ENCODE measurements around the gene SDHD. TPM values are rescaled to one million over a fixed set of nuclear protein-coding genes. Genes with fewer than 3 reads are reported as not detected.
"Not testable (repeated sequence)": the region's sequence is repeated elsewhere in the genome, so short reads cannot be mapped to it uniquely, and the experiment has no call there.

Gene SDHD
- total and polyA plus RNA-seq, 5 donors: 137 to 258 (median 168) TPM

DNA sequence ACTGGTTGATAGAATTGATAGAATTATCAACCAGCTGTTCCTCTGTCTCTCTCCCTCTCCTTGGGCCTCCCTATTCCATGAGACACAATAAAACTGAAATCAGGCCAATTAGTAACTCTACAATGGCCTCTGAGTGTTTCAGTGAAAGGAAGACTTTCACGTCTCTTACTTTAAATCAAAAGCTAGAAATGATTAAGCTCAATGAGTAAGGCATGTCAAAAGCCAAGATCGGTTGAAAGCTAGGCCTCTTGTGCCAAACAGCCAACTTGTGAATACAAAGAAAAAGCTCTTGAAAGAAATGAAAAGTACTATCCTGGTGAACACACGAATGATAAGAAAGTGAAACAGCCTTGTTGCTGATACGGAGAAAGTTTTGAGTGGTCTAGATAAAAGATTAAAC lies 29.5 kb upstream of the SDHD start:
- H3K9me3 ChIP-seq (ENCODE audit: control insufficient read depth, low read length): no peaks in the 10 kb centered on the region
- ATAC-seq (no peak), DNase-seq (no peak)
- H3K4me3 ChIP-seq (ENCODE audit: low read length): no peak overlapping the region
- H3K27ac ChIP-seq (ENCODE audit: low read length): no peak overlapping the region
- WGBS: 84% methylated on average over 4 of the region's 4 CpGs
- H3K4me1 ChIP-seq (ENCODE audit: control insufficient read depth, insufficient read depth, low read length): no peaks in the 10 kb centered on the region
- intact Hi-C loops (cut with DNase I): no loop called here
- no peaks in the 10 kb centered on the region for H3K27me3 ChIP-seq (ENCODE audit: control insufficient read depth, insufficient read depth)

DNA sequence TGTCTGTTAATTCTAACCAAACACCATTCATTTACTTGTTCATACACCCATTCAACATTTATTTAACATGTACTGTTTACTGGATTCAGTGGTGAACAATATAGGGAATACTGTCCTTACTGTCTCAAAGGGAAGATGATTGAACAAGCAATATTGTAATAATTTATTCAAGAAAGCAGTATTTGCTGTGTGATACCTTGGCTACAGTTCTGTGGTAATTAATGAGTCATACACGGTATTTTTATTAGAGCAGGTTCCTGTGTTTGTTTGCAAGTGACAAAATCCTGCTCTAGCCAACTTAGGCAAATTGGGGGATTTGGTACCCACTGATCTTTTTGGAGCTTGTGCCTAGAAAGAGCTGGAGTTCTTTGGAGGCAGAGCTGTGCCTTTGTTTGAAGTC lies 28.6 kb upstream of the SDHD start:
- Histone ChIP-seq H3K9me3 (ENCODE audit: control insufficient read depth, low read length) (no peaks in the 10 kb centered on the region), H3K27ac (ENCODE audit: low read length) (no peak overlapping the region), H3K4me1 (ENCODE audit: control insufficient read depth, insufficient read depth, low read length) (no peaks in the 10 kb centered on the region), H3K4me3 (ENCODE audit: low read length) (no peak overlapping the region), H3K27me3 (ENCODE audit: control insufficient read depth, insufficient read depth) (no peaks in the 10 kb centered on the region)
- ATAC-seq (no peak), DNase-seq (no peak)
- intact Hi-C loops (cut with DNase I): no loop called here
- 63% methylated on average over 1 of the region's 1 CpG for WGBS

GRCh38 chr11:112062923-112063322 lies 23.8 kb upstream of the SDHD start:
- no peak for ATAC-seq
- 78% methylated on average over 1 of the region's 1 CpG for WGBS
- Histone ChIP-seq H3K4me1 (ENCODE audit: control insufficient read depth, insufficient read depth, low read length) (no peaks in the 10 kb centered on the region), H3K9me3 (ENCODE audit: control insufficient read depth, low read length) (no peaks in the 10 kb centered on the region), H3K27me3 (ENCODE audit: control insufficient read depth, insufficient read depth) (no peaks in the 10 kb centered on the region), H3K4me3 (ENCODE audit: low read length) (no peak overlapping the region), H3K27ac (ENCODE audit: low read length) (no peak overlapping the region)
- no peak for DNase-seq
- intact Hi-C loops (cut with DNase I): no loop called here

GRCh38 chr11:112073941-112074811 lies 12.5 kb upstream of the SDHD start, which contains the start of the genes NKAPD1 and PIH1D2:
Gene NKAPD1, plus strand, starts transcription at chr11:112074299. Its CDS starts 1,276 bp downstream, at chr11:112075575.
Gene PIH1D2, minus strand, starts transcription at chr11:112074017. Its CDS starts 843 bp downstream, at chr11:112073174.
- Histone ChIP-seq H3K9me3 (ENCODE audit: control insufficient read depth, low read length) (no peaks in the 10 kb centered on the region), H3K27ac (ENCODE audit: low read length) (peak within 1 kb of the TSS; percentile 89), H3K4me3 (ENCODE audit: low read length) (peak within 1 kb of the TSS; percentile 83), H3K4me1 (ENCODE audit: control insufficient read depth, insufficient read depth, low read length) (no peaks in the 10 kb centered on the region), H3K27me3 (ENCODE audit: control insufficient read depth, insufficient read depth) (no peaks in the 10 kb centered on the region)
- under 1% methylated on average over 43 of the region's 43 CpGs for WGBS
- ATAC-seq: peak; percentile 94
- DNase-seq: peak; percentile 81 to 89 (median 87)
- intact Hi-C loops (cut with DNase I): no loop called here

GRCh38 chr11:112082729-112083128 lies 3.9 kb upstream of the SDHD start:
- Histone ChIP-seq H3K27me3 (ENCODE audit: control insufficient read depth, insufficient read depth) (no peaks in the 10 kb centered on the region), H3K9me3 (ENCODE audit: control insufficient read depth, low read length) (no peaks in the 10 kb centered on the region), H3K4me1 (ENCODE audit: control insufficient read depth, insufficient read depth, low read length) (no peaks in the 10 kb centered on the region), H3K4me3 (ENCODE audit: low read length) (no peak overlapping the region), H3K27ac (ENCODE audit: low read length) (no peak overlapping the region)
- ATAC-seq (no peak), DNase-seq (no peak)
- intact Hi-C loops (cut with DNase I): no loop called here
- whole genome bisulfite sequencing: 72% methylated on average over 4 of the region's 4 CpGs

DNA sequence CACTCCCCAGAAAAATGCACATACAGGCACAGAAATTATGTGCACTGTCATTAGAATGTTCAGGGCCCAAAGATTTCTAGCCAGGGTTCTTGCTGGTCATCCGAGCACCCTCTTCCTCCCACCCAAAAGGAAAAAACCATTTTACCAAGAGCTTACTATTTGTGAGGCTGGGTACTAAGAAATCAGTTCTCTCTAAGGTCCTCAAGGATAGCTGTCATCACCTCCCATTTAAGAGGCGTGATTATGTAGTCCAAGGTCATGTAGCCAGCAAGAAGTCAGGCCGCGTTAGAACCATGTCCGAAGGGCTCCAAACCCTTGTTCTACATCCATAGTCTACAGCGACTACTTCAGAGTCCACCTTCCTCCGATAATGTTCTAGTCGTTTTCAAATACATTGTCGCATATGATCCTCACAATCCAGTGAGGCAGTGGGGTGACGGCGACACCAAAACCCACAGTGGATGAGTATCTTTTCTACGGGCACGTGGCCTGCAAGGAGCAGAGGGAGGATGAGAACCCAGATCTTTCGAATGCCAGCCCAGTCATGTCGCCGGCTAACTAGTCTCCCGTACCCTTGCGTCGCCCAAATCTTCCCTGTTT lies 751 bp upstream of the SDHD start:
- peaks cover 2% of the 10 kb centered on the region for H3K4me1 ChIP-seq (ENCODE audit: control insufficient read depth, insufficient read depth, low read length)

GRCh38 chr11:112087212-112087611 lies 539 bp downstream of the SDHD start:
- DNase-seq (no peak), ATAC-seq (peak; percentile 12 to 15)
- 16% methylated on average over 10 of the region's 10 CpGs for whole genome bisulfite sequencing
- peak overlapping the region; percentile 89 for H3K27ac ChIP-seq (ENCODE audit: low read length)
- H3K27me3 ChIP-seq (ENCODE audit: control insufficient read depth, insufficient read depth): no peaks in the 10 kb centered on the region
- H3K9me3 ChIP-seq (ENCODE audit: control insufficient read depth, low read length): no peaks in the 10 kb centered on the region
- H3K4me1 ChIP-seq (ENCODE audit: control insufficient read depth, insufficient read depth, low read length): peaks cover 2% of the 10 kb centered on the region
- intact Hi-C loops (cut with DNase I): no loop called here
- peak overlapping the region; percentile 97 for H3K4me3 ChIP-seq (ENCODE audit: low read length)

More for the DNA sequence above, 751 bp upstream of the SDHD start:
- ATAC-seq: peak; percentile 24 to 52
- Histone ChIP-seq H3K27ac (ENCODE audit: low read length) (peak overlapping the region; percentile 33), H3K4me3 (ENCODE audit: low read length) (peak overlapping the region; percentile 97), H3K27me3 (ENCODE audit: control insufficient read depth, insufficient read depth) (no peaks in the 10 kb centered on the region), H3K9me3 (ENCODE audit: control insufficient read depth, low read length) (no peaks in the 10 kb centered on the region)
- intact Hi-C loops (cut with DNase I): no loop called here
- 3% methylated on average over 19 of the region's 19 CpGs for WGBS
- DNase-seq: no peak

DNA sequence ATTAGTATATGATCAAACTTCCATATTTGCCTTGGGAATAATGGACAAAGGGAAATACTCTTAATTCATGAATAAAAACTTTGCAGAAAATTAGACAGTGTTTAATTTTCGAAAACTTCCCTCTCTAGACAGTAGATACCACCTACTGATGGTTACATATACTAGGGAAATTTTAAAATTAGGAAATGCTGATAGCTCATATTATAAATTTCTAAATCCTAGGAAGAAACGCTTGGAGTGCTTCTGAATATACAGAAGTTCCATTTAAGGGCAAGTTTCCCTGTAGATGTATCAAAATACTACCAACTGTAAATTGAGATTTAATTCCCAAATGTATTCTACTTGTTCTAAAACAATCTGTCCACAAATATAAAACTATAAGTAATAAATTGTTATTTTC lies 8.6 kb downstream of the SDHD start:
- ATAC-seq; H3K4me1 ChIP-seq (ENCODE audit: control insufficient read depth, insufficient read depth, low read length); H3K9me3 ChIP-seq (ENCODE audit: control insufficient read depth, low read length); DNase-seq; H3K27me3 ChIP-seq (ENCODE audit: control insufficient read depth, insufficient read depth); H3K4me3 ChIP-seq (ENCODE audit: low read length); H3K27ac ChIP-seq (ENCODE audit: low read length); intact Hi-C loops (cut with DNase I): not testable (repeated sequence)
- 97% methylated on average over 2 of the region's 2 CpGs for WGBS

GRCh38 chr11:112096194-112096593 lies 9.5 kb downstream of the SDHD start:
- no peak overlapping the region for H3K27ac ChIP-seq (ENCODE audit: low read length)

GRCh38 chr11:112097734-112098528 lies 11.3 kb downstream of the SDHD start:
- ATAC-seq: no peak
- DNase-seq: no peak
- WGBS: 89% methylated on average over 11 of the region's 11 CpGs
- H3K4me1 ChIP-seq (ENCODE audit: control insufficient read depth, insufficient read depth, low read length): no peaks in the 10 kb centered on the region
- intact Hi-C loops (cut with DNase I): no loop called here
- H3K4me3 ChIP-seq (ENCODE audit: low read length): no peak overlapping the region
- H3K9me3 ChIP-seq (ENCODE audit: control insufficient read depth, low read length): no peaks in the 10 kb centered on the region
- H3K27me3 ChIP-seq (ENCODE audit: control insufficient read depth, insufficient read depth): no peaks in the 10 kb centered on the region
- H3K27ac ChIP-seq (ENCODE audit: low read length): no peak overlapping the region

More at GRCh38 chr11:112096194-112096593, 9.5 kb downstream of the SDHD start:
- ATAC-seq (no peak), DNase-seq (no peak)
- H3K4me1 ChIP-seq (ENCODE audit: control insufficient read depth, insufficient read depth, low read length): no peaks in the 10 kb centered on the region
- no peaks in the 10 kb centered on the region for H3K27me3 ChIP-seq (ENCODE audit: control insufficient read depth, insufficient read depth)
- intact Hi-C loops (cut with DNase I): no loop called here
- H3K9me3 ChIP-seq (ENCODE audit: control insufficient read depth, low read length): no peaks in the 10 kb centered on the region
- H3K4me3 ChIP-seq (ENCODE audit: low read length): no peak overlapping the region

GRCh38 chr11:112100462-112100861 lies 13.8 kb downstream of the SDHD start:
- 41% methylated on average over 2 of the region's 2 CpGs for WGBS
- H3K4me1 ChIP-seq (ENCODE audit: control insufficient read depth, insufficient read depth, low read length): no peaks in the 10 kb centered on the region
- ATAC-seq: no peak

More at GRCh38 chr11:112100462-112100861, 13.8 kb downstream of the SDHD start:
- no peak overlapping the region for H3K4me3 ChIP-seq (ENCODE audit: low read length)
- H3K27ac ChIP-seq (ENCODE audit: low read length): no peak overlapping the region
- H3K27me3 ChIP-seq (ENCODE audit: control insufficient read depth, insufficient read depth): no peaks in the 10 kb centered on the region
- intact Hi-C loops (cut with DNase I): no loop called here
- DNase-seq: no peak
- no peaks in the 10 kb centered on the region for H3K9me3 ChIP-seq (ENCODE audit: control insufficient read depth, low read length)
